ENCODE measurements around the gene EGLN3.

EGLN3 gene

GRCh38 chr14:33902363-33902762, 48.5 kb downstream of the EGLN3 start:
- H3K27ac ChIP-seq (ENCODE audit: poor library complexity, severe bottlenecking) = no peak overlapping the region
- no peaks in the 10 kb centered on the region for H3K9me3 ChIP-seq (ENCODE audit: severe bottlenecking)
- TF ChIP-seq CTCF (IDR thresholded peaks at IDR 0.05; ENCODE audit: poor library complexity, severe bottlenecking) = no peak
- H3K4me3 ChIP-seq (ENCODE audit: severe bottlenecking) = no peak overlapping the region
- no peaks in the 10 kb centered on the region for H3K4me1 ChIP-seq (ENCODE audit: insufficient read depth, poor library complexity, severe bottlenecking)
- ATAC-seq (ENCODE audit: low read depth) = no peak
- no peaks in the 10 kb centered on the region for H3K27me3 ChIP-seq (ENCODE audit: insufficient read depth, poor library complexity, severe bottlenecking)
- no peak for DNase-seq (ENCODE audit: low spot score)
- H3K36me3 ChIP-seq (ENCODE audit: low read depth) = no peaks in the 10 kb centered on the region

GRCh38 chr14:33901426-33902155, 49.3 kb downstream of the EGLN3 start:
- H3K36me3 ChIP-seq (ENCODE audit: low read depth) = no peaks in the 10 kb centered on the region
- no peaks in the 10 kb centered on the region for H3K27me3 ChIP-seq (ENCODE audit: insufficient read depth, poor library complexity, severe bottlenecking)
- no peak for ATAC-seq (ENCODE audit: low read depth)
- no peaks in the 10 kb centered on the region for H3K9me3 ChIP-seq (ENCODE audit: severe bottlenecking)
- TF ChIP-seq CTCF (IDR thresholded peaks at IDR 0.05; ENCODE audit: poor library complexity, severe bottlenecking) = no peak
- DNase-seq (ENCODE audit: low spot score) = no peak
- no peak overlapping the region for H3K4me3 ChIP-seq (ENCODE audit: severe bottlenecking)
- H3K4me1 ChIP-seq (ENCODE audit: insufficient read depth, poor library complexity, severe bottlenecking) = no peaks in the 10 kb centered on the region
- no peak overlapping the region for H3K27ac ChIP-seq (ENCODE audit: poor library complexity, severe bottlenecking)

DNA sequence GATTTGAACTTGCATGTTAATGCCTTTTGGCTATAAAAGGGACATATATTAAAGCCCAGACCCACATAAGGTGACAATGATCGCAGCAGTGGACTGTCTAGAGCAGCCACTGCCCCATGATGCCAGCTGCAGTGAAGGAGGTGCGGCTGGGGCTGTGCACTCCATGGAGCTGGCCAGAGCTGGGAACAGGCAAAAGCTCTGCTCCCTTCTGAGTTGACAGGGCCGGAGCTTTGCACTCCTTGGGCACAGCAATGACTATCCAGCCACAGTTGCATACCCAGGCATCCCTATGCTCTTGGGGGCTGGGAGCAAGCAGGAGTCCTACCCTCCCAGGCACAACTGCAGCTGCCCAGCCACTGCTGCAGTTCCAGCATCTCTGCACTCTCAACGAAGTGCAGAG, 50.2 kb downstream of the EGLN3 start:
- no peak for DNase-seq (ENCODE audit: low spot score)
- Histone ChIP-seq H3K27ac (ENCODE audit: poor library complexity, severe bottlenecking) (no peak overlapping the region), H3K27me3 (ENCODE audit: insufficient read depth, poor library complexity, severe bottlenecking) (no peaks in the 10 kb centered on the region), H3K4me3 (ENCODE audit: severe bottlenecking) (no peak overlapping the region), H3K36me3 (ENCODE audit: low read depth) (no peaks in the 10 kb centered on the region), H3K9me3 (ENCODE audit: severe bottlenecking) (no peaks in the 10 kb centered on the region), H3K4me1 (ENCODE audit: insufficient read depth, poor library complexity, severe bottlenecking) (no peaks in the 10 kb centered on the region)
- no peak for TF ChIP-seq CTCF (IDR thresholded peaks at IDR 0.05; ENCODE audit: poor library complexity, severe bottlenecking)
- ATAC-seq (ENCODE audit: low read depth) = no peak

- no peak for ATAC-seq (ENCODE audit: low read depth)
- DNase-seq (ENCODE audit: low spot score) = no peak
- H3K27me3 ChIP-seq (ENCODE audit: insufficient read depth, poor library complexity, severe bottlenecking) = no peaks in the 10 kb centered on the region
- H3K36me3 ChIP-seq (ENCODE audit: low read depth) = no peaks in the 10 kb centered on the region
- H3K27ac ChIP-seq (ENCODE audit: poor library complexity, severe bottlenecking) = no peak overlapping the region
- no peak overlapping the region for H3K4me3 ChIP-seq (ENCODE audit: severe bottlenecking)
- no peak for TF ChIP-seq CTCF (IDR thresholded peaks at IDR 0.05; ENCODE audit: poor library complexity, severe bottlenecking)
- no peaks in the 10 kb centered on the region for H3K4me1 ChIP-seq (ENCODE audit: insufficient read depth, poor library complexity, severe bottlenecking)
- no peaks in the 10 kb centered on the region for H3K9me3 ChIP-seq (ENCODE audit: severe bottlenecking)
Observed at GRCh38 chr14:33899723-33900341, 51.0 kb downstream of the EGLN3 start.

Measured in RWPE2 (cell line).